NCI-H446 (cell line): ENCODE measurements around the gene SLC35G6.
"Not testable (repeated sequence)": the region's sequence is repeated elsewhere in the genome, so short reads cannot be mapped to it uniquely, and the experiment has no call there.

Experiments
- DNase-seq, 2 experiments: peaks; one replicate each; lab custom pipeline; 2025; lab: John Stamatoyannopoulos, UW

The SLC35G6 gene

GRCh38 chr17:7479213-7480088, 1.8 kb upstream of the SLC35G6 start, which contains the start of gene ZBTB4:
Gene ZBTB4 (minus strand): TSS chr17:7479631. CDS start chr17:7466801, 12,830 bp downstream.
- peak in 1 of 2 experiments; percentile 36 for DNase-seq

- DNase-seq, result no peak
Observed at GRCh38 chr17:7480089-7480384, 1.2 kb upstream of the SLC35G6 start.

GRCh38 chr17:7481842-7482741, 846 bp downstream of the SLC35G6 start:
- DNase-seq, result not testable (repeated sequence)

GRCh38 chr17:7482742-7483088, 1.5 kb downstream of the SLC35G6 start:
- DNase-seq, result not testable (repeated sequence)

GRCh38 chr17:7483255-7484066, 2.2 kb downstream of the SLC35G6 start:
- peak; percentile 92 to 94 for DNase-seq

GRCh38 chr17:7484067-7484918, 3.0 kb downstream of the SLC35G6 start, which contains the start of gene POLR2A:
Gene POLR2A (plus strand): TSS chr17:7484366.
- peak; percentile 98 for DNase-seq

GRCh38 chr17:7484919-7485377, 3.7 kb downstream of the SLC35G6 start:
- no peak for DNase-seq

GRCh38 chr17:7486181-7486580, 4.9 kb downstream of the SLC35G6 start:
- DNase-seq, result no peak

- no peak for DNase-seq
Observed at GRCh38 chr17:7490144-7490543, 8.9 kb downstream of the SLC35G6 start.

- no peak for DNase-seq
Observed at GRCh38 chr17:7491583-7491982, 10.3 kb downstream of the SLC35G6 start.

- no peak for DNase-seq
Observed at GRCh38 chr17:7493941-7494340, 12.7 kb downstream of the SLC35G6 start.

GRCh38 chr17:7495906-7496434, 14.7 kb downstream of the SLC35G6 start:
- no peak for DNase-seq

- no peak for DNase-seq
Observed at GRCh38 chr17:7496470-7497183, 15.4 kb downstream of the SLC35G6 start.

GRCh38 chr17:7497228-7497627, 16.0 kb downstream of the SLC35G6 start:
- DNase-seq, result no peak

- no peak for DNase-seq
Observed at GRCh38 chr17:7497636-7498035, 16.4 kb downstream of the SLC35G6 start.

GRCh38 chr17:7499161-7499560, 17.9 kb downstream of the SLC35G6 start:
- DNase-seq, result no peak

- DNase-seq, result no peak
Observed at GRCh38 chr17:7501729-7502128, 20.5 kb downstream of the SLC35G6 start.

GRCh38 chr17:7502171-7502847, 21.1 kb downstream of the SLC35G6 start:
- no peak for DNase-seq

- DNase-seq, result no peak
Observed at GRCh38 chr17:7502987-7503386, 21.7 kb downstream of the SLC35G6 start.
